ENCODE data around the gene ST8SIA6.

DNA sequence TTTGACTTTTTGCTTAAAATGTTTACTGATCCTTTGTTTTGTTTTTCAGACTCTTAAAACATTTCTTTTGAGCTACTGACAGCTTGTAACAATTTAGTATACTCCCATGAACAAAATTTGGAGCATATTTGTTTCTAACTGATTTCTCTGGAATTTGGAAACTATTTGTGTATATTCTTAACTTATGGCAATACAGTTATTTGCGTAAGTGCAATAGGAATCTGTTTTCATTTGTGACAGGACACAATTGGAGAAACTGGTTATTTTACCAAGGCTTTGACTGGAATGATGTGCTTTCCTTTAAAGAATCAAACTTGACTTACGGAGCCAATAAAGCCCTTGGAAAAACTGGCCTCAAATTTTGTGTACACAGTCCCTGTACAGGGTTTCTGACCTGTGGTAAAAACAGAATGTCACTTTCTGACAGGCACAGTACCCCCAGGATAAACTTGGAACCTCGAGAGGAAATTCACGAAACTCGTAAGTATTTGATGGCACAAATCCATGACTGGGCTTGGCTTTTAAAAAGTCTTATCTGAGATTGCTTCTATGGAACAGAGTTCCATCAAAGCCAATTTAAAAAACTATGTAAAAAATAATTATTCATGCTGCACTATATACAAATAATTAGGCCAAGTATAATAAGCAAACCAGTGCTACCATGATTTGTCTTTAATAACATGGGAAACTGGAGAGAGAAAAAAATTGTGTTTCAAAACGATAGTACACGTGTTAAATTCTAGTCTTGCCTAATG lies 70.4 kb downstream of the ST8SIA6 start:
- TF ChIP-seq, protein P1, sequence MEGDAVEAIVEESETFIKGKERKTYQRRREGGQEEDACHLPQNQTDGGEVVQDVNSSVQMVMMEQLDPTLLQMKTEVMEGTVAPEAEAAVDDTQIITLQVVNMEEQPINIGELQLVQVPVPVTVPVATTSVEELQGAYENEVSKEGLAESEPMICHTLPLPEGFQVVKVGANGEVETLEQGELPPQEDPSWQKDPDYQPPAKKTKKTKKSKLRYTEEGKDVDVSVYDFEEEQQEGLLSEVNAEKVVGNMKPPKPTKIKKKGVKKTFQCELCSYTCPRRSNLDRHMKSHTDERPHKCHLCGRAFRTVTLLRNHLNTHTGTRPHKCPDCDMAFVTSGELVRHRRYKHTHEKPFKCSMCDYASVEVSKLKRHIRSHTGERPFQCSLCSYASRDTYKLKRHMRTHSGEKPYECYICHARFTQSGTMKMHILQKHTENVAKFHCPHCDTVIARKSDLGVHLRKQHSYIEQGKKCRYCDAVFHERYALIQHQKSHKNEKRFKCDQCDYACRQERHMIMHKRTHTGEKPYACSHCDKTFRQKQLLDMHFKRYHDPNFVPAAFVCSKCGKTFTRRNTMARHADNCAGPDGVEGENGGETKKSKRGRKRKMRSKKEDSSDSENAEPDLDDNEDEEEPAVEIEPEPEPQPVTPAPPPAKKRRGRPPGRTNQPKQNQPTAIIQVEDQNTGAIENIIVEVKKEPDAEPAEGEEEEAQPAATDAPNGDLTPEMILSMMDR (IDR thresholded peaks at IDR 0.05), result no peak
- TF ChIP-seq POLR2A (IDR thresholded peaks at IDR 0.05), result no peak
